HG02571 (cell line): ENCODE data around the gene TANC1.

Source experiments
- ATAC-seq: cut with Tn5 transposase; IDR thresholded peaks from one replicate; pipeline ENCODE4 v1.9.1; 2021; ENCODE audit warnings: mild to moderate bottlenecking, moderate library complexity; ENCODE audit not compliant: unreplicated experiment

Gene TANC1

DNA sequence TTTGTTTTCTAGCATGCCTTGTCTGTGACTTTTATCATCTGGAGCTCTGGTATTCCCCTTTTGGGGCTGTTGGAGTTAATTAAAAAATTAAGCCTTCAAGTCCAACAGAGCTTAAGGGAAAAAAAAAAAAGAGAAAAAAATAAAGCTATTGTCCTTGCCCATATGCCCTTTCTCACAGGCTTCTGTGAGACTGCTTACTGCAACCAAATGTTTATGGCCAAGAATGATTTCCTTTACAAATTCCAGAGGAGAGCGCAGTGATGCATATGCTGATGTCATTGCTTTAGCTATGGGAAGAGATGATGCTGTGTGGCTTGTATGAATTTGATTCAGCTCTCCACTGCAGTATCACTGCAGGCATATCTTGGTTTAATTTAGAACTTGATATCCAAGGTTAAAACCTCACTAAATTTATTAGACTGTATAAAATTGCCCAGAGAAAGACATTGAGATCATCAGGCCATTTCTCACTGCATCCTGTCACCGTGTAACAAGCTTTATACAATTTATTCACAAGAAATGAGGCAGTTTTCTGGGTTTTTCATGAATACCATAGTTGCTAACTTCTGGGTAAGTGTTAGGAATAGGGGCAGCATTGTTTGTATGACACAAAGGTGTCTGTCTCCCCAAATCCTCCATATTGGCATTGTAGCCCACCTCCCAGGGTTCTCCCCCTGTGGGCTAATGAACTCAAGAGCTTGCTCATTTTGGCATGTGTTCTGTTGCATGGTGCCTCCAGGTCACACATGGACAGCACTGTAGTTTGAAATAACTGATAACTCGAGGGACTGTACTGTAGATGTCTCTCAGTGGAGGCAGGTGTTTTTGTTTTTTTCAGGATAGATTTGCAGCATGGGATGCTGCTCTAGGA lies 85.0 kb downstream of the TANC1 start:
- no peak for ATAC-seq

GRCh38 chr2:159054032-159054334 lies 85.5 kb downstream of the TANC1 start:
- no peak for ATAC-seq

DNA sequence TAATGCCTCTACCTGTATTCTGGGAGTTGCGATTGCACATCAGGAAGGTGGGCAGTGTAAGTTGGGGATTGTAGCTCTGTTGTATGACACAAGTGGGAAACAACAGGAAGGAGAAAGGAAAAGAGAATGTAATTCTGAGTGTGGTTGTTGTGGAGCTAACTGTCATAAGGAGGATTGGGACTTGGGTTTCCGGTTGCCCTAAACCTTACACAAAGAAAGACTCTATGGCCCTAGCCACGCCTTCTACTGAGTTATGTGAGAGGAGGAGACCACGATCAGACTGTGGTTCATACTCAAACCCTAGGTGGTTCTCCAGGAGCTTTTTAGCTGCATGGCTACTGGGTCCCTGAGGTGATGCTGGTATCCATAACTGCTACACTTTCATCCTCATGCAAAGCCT lies 86.5 kb downstream of the TANC1 start:
- ATAC-seq: no peak

DNA sequence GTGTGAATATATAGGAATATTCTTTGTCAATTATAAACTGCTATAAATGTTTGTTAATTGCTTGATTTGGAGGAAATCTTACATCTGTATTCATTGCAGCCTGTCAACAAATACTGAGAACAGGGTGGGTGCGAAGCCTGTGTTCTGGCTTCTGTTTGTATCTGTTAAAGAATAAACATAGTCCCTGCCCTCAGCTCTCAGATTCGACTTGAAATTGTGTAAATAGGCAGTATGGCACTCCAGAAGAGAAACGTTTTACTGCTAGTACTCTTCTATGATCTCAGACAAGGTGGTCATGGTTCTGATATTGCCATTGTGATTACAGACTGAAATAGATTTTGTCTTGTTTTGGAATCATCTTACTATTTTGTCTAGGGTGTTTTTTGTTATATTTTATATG lies 92.1 kb downstream of the TANC1 start:
- ATAC-seq: no peak

- no peak for ATAC-seq
These were observed 95.2 kb downstream of the TANC1 start for GRCh38 chr2:159063677-159064076.

GRCh38 chr2:159064446-159065301 lies 96.2 kb downstream of the TANC1 start:
- no peak for ATAC-seq

DNA sequence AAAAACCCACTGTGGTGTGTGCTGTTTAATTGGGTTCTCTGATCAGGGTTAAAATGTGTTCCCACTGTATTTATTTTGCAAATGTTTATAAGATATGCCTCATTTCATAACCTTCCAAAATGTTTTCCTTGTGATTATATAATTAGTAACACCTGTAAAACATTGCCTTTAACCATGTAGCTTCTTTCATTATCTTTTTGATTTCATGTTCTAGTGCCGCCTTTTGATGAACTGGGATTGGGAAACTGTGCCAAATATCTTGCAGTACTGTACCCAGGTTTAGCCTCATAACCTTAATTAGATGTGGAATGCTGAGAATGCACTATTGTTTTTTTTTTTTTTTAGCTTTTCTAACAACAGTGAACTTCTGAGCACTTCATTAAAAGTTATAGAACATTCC lies 96.9 kb downstream of the TANC1 start:
- no peak for ATAC-seq

DNA sequence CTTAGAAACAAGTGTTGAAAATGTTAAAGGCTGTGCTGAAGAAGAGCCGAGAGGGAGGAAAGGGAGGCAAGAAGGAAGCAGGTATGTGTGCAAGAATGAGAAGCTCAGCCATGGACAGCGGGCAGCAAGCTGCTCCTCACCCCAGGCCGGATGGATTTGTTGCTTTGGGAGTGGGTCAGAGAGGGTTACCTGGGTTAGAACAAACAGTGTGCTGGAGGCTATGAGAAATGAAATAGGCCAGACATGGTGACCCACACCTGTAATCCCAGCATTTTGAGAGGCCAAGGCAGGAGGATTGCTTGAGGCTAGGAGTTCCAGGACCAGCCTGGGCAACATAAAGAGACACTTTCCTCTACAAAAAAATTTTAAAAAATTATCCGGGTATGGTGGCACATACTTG lies 97.5 kb downstream of the TANC1 start:
- no peak for ATAC-seq

DNA sequence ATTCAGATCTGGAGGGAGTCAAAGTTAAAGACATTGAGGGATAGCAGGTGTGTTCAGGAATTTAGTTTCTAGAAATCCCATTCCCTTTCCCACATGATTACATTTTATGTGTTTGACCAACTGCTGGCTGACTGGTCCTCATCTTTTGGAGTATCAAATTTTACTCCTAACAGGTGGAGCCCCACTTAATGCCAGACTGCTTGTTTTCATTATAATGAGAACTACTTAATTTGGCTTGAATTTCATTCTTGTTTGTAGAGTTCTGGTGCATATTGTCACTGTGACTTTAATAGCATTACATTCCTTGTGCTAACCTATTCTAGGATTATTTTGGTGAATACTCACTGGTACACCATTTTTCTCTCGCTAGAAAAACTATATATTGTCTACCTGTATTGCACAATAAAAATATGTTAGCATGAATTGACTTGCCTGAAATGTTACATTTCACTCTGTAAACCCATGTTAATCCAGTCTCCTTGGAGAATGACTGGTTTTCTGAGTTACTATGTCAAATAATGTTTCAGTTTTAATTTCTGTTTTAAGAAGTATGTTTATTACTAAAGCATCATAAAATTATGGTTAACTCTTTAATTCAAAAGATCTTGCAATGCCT lies 98.2 kb downstream of the TANC1 start:
- ATAC-seq: no peak

GRCh38 chr2:159067971-159068370 lies 99.5 kb downstream of the TANC1 start:
- ATAC-seq: no peak

- no peak for ATAC-seq
These were observed 100.8 kb downstream of the TANC1 start for GRCh38 chr2:159069229-159069628.

DNA sequence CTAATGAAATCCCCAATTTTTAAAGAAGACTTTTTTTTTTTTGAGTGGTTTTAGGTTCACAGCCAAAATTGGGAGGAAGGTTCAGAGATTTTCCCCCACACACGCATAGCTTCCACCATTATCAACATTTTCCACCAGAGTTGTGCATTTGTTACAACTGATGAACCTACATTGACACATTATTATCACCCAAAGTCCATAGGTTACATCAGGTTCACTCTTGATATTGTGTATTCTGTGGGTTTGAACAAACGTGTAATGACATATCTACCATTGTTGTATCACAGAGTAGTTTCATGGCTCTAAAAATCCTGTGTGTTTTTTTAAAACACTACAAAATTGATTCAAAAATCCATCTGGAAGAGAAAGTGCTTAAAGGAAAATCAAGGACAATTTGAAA lies 101.8 kb downstream of the TANC1 start:
- ATAC-seq: no peak

DNA sequence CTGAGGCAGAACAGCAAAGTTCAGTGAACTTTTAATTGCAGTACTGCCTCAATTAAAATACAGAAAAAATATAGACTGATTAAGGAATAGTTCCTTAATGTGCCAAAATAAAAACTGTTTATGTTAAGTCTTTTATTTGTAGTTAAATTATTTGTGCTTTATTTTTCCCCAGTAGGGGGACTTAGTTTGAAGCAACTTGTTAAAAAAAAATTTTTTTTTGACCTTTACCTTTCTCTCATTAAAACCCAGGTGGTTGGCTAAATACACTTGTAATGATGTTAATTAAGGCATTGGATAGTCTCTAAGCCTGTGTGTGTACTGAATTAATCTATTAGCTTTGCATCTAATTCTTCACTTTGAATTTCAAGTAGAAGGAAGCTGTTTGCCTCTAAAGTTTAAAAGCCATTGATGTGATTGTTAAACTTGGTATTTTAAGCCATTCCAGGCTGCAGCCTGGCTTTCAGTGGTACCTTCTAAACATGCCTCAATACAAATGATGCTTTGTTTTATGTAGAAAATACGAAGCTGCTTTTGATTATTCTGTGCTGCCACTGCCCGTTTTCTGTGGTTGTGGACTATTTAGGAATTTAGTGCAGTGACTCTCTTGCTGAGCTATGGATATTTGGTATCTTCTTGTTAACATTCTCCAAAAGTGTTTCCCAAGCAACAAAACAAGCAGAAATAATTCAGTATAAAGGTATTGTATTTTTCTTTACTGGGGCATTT lies 102.9 kb downstream of the TANC1 start:
- ATAC-seq: no peak

DNA sequence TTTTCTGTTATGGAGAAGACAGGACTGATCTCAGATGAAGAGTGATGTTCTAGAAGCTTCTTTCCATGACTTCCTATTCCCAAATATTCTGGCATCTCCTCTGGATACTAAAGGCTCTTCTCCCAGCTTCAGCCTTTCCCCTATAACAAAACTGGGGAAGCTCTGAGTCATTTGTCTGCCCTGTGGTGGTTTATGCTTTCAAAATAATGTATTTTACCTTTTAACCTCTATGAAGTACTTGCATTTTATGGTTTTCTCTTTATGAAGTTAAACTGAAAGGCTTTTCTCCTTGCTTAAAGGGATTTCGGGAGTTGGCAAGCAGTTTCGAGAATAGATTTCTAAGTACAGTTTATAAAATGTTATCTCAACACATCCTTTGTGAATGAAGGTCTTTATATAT lies 104.4 kb downstream of the TANC1 start:
- no peak for ATAC-seq

DNA sequence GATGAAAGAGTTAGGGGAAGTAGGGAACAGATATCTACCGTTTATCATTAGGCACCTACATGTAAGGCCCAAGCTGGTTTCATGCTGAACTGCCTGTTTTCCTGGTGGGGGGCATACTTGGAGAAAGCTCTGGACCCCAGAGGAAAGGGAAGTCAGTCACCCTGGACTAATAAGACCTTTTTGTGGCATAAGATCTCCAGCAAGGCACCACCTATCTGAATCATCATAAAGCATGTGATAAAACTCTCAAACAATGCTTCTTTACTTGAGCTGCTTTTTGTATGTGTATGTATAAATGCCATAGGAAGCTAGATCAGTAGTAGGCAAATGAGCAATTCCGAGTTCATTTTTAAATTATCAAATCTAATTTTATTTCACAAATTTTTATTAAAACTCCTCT lies 104.8 kb downstream of the TANC1 start:
- ATAC-seq: no peak

DNA sequence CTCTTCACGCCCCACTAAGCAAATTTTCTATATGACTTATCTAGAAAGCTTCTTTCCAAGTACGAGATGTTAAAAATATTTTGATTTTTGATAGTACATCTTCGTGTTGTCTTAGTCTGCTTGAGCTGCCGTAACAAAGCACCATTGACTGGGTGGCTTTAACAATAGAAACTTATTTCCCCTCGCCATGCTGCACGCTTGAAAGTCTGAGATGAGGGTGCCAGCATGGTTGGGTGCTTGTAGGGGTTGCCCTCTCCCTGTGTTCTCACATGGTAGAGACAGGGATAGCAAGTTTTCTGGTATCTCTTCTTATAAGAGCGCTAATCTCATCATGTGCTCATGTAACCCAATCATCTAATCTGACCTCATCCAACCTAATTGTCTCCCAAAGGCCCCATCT lies 106.2 kb downstream of the TANC1 start:
- ATAC-seq: no peak

- no peak for ATAC-seq
These were observed 107.3 kb downstream of the TANC1 start for GRCh38 chr2:159075727-159076126.

GRCh38 chr2:159076241-159076640 lies 107.8 kb downstream of the TANC1 start:
- no peak for ATAC-seq

GRCh38 chr2:159077869-159078268 lies 109.4 kb downstream of the TANC1 start:
- no peak for ATAC-seq

- ATAC-seq: no peak
These were observed 110.0 kb downstream of the TANC1 start for GRCh38 chr2:159078443-159078842.

- no peak for ATAC-seq
These were observed 112.2 kb downstream of the TANC1 start for GRCh38 chr2:159080641-159081040.
